Activated naive CD4-positive, alpha-beta T cell treated with anti-CD3 and anti-CD28 coated beads, Interleukin-2, amount 50 U/mL, for 72 hours (primary cell): ENCODE measurements around the gene LILRA6. TPM values are rescaled to one million over a fixed set of nuclear protein-coding genes. Genes with fewer than 3 reads are reported as not detected.
A peak's percentile ranks its signal among the peaks of the same experiment; 100 is the strongest.
"Not testable (repeated sequence)": the region's sequence is repeated elsewhere in the genome, so short reads cannot be mapped to it uniquely, and the experiment has no call there.

Source experiments
- ATAC-seq, 2 donors: fragments of 150-1000 bp; cut with Tn5 transposase; 2 replicates each; pipeline ENCODE4 v1.10.0; 2021; ENCODE audit warnings: mild to moderate bottlenecking in 2 of 2, moderate library complexity in 2 of 2
- DNase-seq, 2 donors: peaks; one replicate each; pipeline ENCODE4 v3.0.0; 2021 to 2022; ENCODE audit warnings: low spot score in 2 of 2
- H3K27ac Mint-ChIP-seq, 2 donors: one replicate each; pipeline ENCODE4 v1.8.0; 2022; ENCODE audit warnings: mild to moderate bottlenecking in 2 of 2, mixed read lengths in 2 of 2
- H3K36me3 Mint-ChIP-seq, 2 donors: one replicate each; pipeline ENCODE4 v1.8.0; 2022; ENCODE audit warnings: mixed read lengths in 2 of 2
- H3K9me3 Mint-ChIP-seq, 2 donors: one replicate each; pipeline ENCODE4 v1.8.0; 2022; ENCODE audit warnings: mixed read lengths in 2 of 2
- total RNA-seq, 2 donors: library from RNA; stranded (reverse); gene quantifications; one replicate each; pipeline ENCODE4 v1.2.3, GENCODE V29; 2022

The LILRA6 gene
- total RNA-seq, 2 donors from 2014 or later: not detected

GRCh38 chr19:54206030-54206830, 36.4 kb downstream of the LILRA6 start:
- ATAC-seq (no peak), DNase-seq (no peak)
- no peaks in the 10 kb centered on the region for H3K9me3 Mint-ChIP-seq
- peaks cover 40 to 78% of the 10 kb centered on the region in 2 donors for H3K36me3 Mint-ChIP-seq
- peak overlapping the region; percentile 81 to 91 for H3K27ac Mint-ChIP-seq

- no peak for ATAC-seq
- peak overlapping the region; percentile 61 to 88 for H3K27ac Mint-ChIP-seq
- H3K9me3 Mint-ChIP-seq: no peaks in the 10 kb centered on the region
- peaks cover 43 to 77% of the 10 kb centered on the region in 2 donors for H3K36me3 Mint-ChIP-seq
- DNase-seq: no peak
Observed at GRCh38 chr19:54204767-54205468, 37.7 kb downstream of the LILRA6 start.

- Mint-ChIP-seq H3K36me3 (peaks cover 43 to 69% of the 10 kb centered on the region in 2 donors), H3K9me3 (no peaks in the 10 kb centered on the region), H3K27ac (peak overlapping the region; percentile 56 to 100)
- ATAC-seq (no peak), DNase-seq (no peak)
Observed at GRCh38 chr19:54203151-54203611, 39.4 kb downstream of the LILRA6 start.

GRCh38 chr19:54201980-54202379, 40.6 kb downstream of the LILRA6 start:
- Mint-ChIP-seq H3K9me3 (no peaks in the 10 kb centered on the region), H3K27ac (peak overlapping the region; percentile 93 to 100), H3K36me3 (peaks cover 43 to 58% of the 10 kb centered on the region in 2 donors)
- DNase-seq (no peak), ATAC-seq (no peak)

GRCh38 chr19:54201172-54201701, 41.4 kb downstream of the LILRA6 start:
- ATAC-seq (no peak), DNase-seq (no peak)
- peaks cover 43 to 52% of the 10 kb centered on the region in 2 donors for H3K36me3 Mint-ChIP-seq
- no peaks in the 10 kb centered on the region for H3K9me3 Mint-ChIP-seq
- H3K27ac Mint-ChIP-seq: peak overlapping the region; percentile 93 to 100

- no peaks in the 10 kb centered on the region for H3K9me3 Mint-ChIP-seq
- DNase-seq (no peak), ATAC-seq (no peak)
- peaks cover 32 to 40% of the 10 kb centered on the region in 2 donors for H3K36me3 Mint-ChIP-seq
- peak overlapping the region; percentile 88 to 93 for H3K27ac Mint-ChIP-seq
Observed at GRCh38 chr19:54199401-54199800, 43.2 kb downstream of the LILRA6 start.

- DNase-seq: no peak
- Mint-ChIP-seq H3K36me3 (peaks cover 16 to 17% of the 10 kb centered on the region in 2 donors), H3K9me3 (no peaks in the 10 kb centered on the region), H3K27ac (no peak overlapping the region)
- no peak for ATAC-seq
Observed at GRCh38 chr19:54197121-54197520, 45.5 kb downstream of the LILRA6 start.

- no peaks in the 10 kb centered on the region for H3K9me3 Mint-ChIP-seq
- DNase-seq: no peak
- peaks cover 11% of the 10 kb centered on the region in 2 donors for H3K36me3 Mint-ChIP-seq
- H3K27ac Mint-ChIP-seq: no peak overlapping the region
- ATAC-seq: no peak
Observed at GRCh38 chr19:54196536-54196935, 46.1 kb downstream of the LILRA6 start.

- not testable (repeated sequence) for H3K36me3 Mint-ChIP-seq, H3K9me3 Mint-ChIP-seq, ATAC-seq, H3K27ac Mint-ChIP-seq, DNase-seq
Observed at GRCh38 chr19:54194463-54194862, 48.1 kb downstream of the LILRA6 start.

GRCh38 chr19:54193011-54193410, 49.6 kb downstream of the LILRA6 start:
- ATAC-seq (no peak), DNase-seq (no peak)
- Mint-ChIP-seq H3K9me3 (no peaks in the 10 kb centered on the region), H3K27ac (no peak overlapping the region), H3K36me3 (peaks cover 0 to 6% of the 10 kb centered on the region in 2 donors)

- peaks cover 4 to 15% of the 10 kb centered on the region in 2 donors for H3K36me3 Mint-ChIP-seq
- DNase-seq (no peak), ATAC-seq (no peak)
- H3K9me3 Mint-ChIP-seq: no peaks in the 10 kb centered on the region
- H3K27ac Mint-ChIP-seq: peak overlapping the region; percentile 95 to 98
Observed at GRCh38 chr19:54191811-54192453, 50.7 kb downstream of the LILRA6 start.

- H3K36me3 Mint-ChIP-seq: peaks cover 11 to 18% of the 10 kb centered on the region in 2 donors
- peak; percentile 13 to 36 for ATAC-seq
- H3K9me3 Mint-ChIP-seq: no peaks in the 10 kb centered on the region
- DNase-seq: peak; percentile 90 to 92
- peak within 1 kb of the TSS; percentile 95 to 100 for H3K27ac Mint-ChIP-seq
Observed at GRCh38 chr19:54191011-54191810, 51.4 kb downstream of the LILRA6 start, which contains the start of gene TSEN34. TSEN34 (plus strand) TSS chr19:54191308; CDS start chr19:54191365, 57 bp downstream.

GRCh38 chr19:54190503-54191010, 52.0 kb downstream of the LILRA6 start:
- peak overlapping the region; percentile 95 to 100 for H3K27ac Mint-ChIP-seq
- no peaks in the 10 kb centered on the region for H3K9me3 Mint-ChIP-seq
- peaks cover 11 to 18% of the 10 kb centered on the region in 2 donors for H3K36me3 Mint-ChIP-seq
- DNase-seq (peak; percentile 99 to 100), ATAC-seq (peak; percentile 65 to 70)

- peak overlapping the region; percentile 95 to 100 for H3K27ac Mint-ChIP-seq
- ATAC-seq (peak; percentile 65 to 69), DNase-seq (peak; percentile 99 to 100)
- H3K36me3 Mint-ChIP-seq: peaks cover 11 to 18% of the 10 kb centered on the region in 2 donors
- H3K9me3 Mint-ChIP-seq: no peaks in the 10 kb centered on the region
Observed at GRCh38 chr19:54189735-54190502, 52.7 kb downstream of the LILRA6 start.

- H3K36me3 Mint-ChIP-seq: peaks cover 11 to 18% of the 10 kb centered on the region in 2 donors
- H3K27ac Mint-ChIP-seq: peak within 1 kb of the TSS; percentile 95 to 100
- H3K9me3 Mint-ChIP-seq: no peaks in the 10 kb centered on the region
- DNase-seq: no peak
- peak; percentile 17 to 54 for ATAC-seq
Observed at GRCh38 chr19:54189145-54189734, 53.4 kb downstream of the LILRA6 start, which contains the start of gene MBOAT7. MBOAT7 (minus strand) TSS chr19:54189580; CDS start chr19:54188508, 1,072 bp downstream.
